SK-N-SH treated with all-trans-retinoic acid at 6 μM for 48 hours (cell line): ENCODE measurements around the gene HAPSTR1.

Experiments
- ATAC-seq: fragments of 200-7000 bp; cut with Tn5 transposase; 3 replicates; pipeline ENCODE4 v1.9.1; 2020; ENCODE audit warnings: mild to moderate bottlenecking, moderate library complexity
- CSDC2 ChIP-seq: fragments of 250-450 bp; sonication (Bioruptor Pico); IDR thresholded peaks from 2 replicates; pipeline ENCODE4 v1.5.0; 2020; ENCODE audit warnings: mild to moderate bottlenecking, moderate library complexity
- ESRRG ChIP-seq: fragments of 250-450 bp; sonication (Bioruptor Pico); IDR thresholded peaks from 2 replicates; pipeline ENCODE4 v1.6.1; 2021; ENCODE audit warnings: mild to moderate bottlenecking
- ISL1 ChIP-seq: fragments of 250-450 bp; sonication (Bioruptor Pico); IDR thresholded peaks from 2 replicates; pipeline ENCODE4 v2.1.2; 2022; ENCODE audit warnings: mild to moderate bottlenecking, moderate library complexity
- PATZ1 ChIP-seq: fragments of 250-450 bp; sonication (Bioruptor Pico); IDR thresholded peaks from 2 replicates; pipeline ENCODE4 v1.8.0; 2020; ENCODE audit warnings: mild to moderate bottlenecking, moderate library complexity, borderline replicate concordance
- POU6F1 ChIP-seq: fragments of 250-450 bp; sonication (Bioruptor Pico); IDR thresholded peaks from 2 replicates; pipeline ENCODE4 v1.8.0; 2021; ENCODE audit warnings: low read depth, mild to moderate bottlenecking, moderate library complexity, borderline replicate concordance
- PPARA ChIP-seq: fragments of 250-450 bp; sonication (Bioruptor Pico); IDR thresholded peaks from 2 replicates; pipeline ENCODE4 v1.5.0; 2020; ENCODE audit warnings: mild to moderate bottlenecking, borderline replicate concordance
- SNAI2 ChIP-seq: fragments of 250-450 bp; sonication (Bioruptor Pico); IDR thresholded peaks from 2 replicates; pipeline ENCODE4 v1.5.0; 2020; ENCODE audit warnings: mild to moderate bottlenecking, moderate library complexity
- TCF4 ChIP-seq: fragments of 250-450 bp; sonication (Bioruptor Pico); IDR thresholded peaks from 2 replicates; pipeline ENCODE4 v1.8.0; 2021; ENCODE audit warnings: mild to moderate bottlenecking, moderate library complexity, borderline replicate concordance
- TOX ChIP-seq: fragments of 250-450 bp; sonication (Bioruptor Pico); IDR thresholded peaks from 2 replicates; pipeline ENCODE4 v1.8.0; 2021; ENCODE audit warnings: mild to moderate bottlenecking, moderate library complexity, borderline replicate concordance
- TSHZ2 ChIP-seq: fragments of 250-450 bp; sonication (Bioruptor Pico); IDR thresholded peaks from 2 replicates; pipeline ENCODE4 v1.5.0; 2020; ENCODE audit warnings: mild to moderate bottlenecking, moderate library complexity
- ZFP3 ChIP-seq: fragments of 250-450 bp; sonication (Bioruptor Pico); IDR thresholded peaks from 2 replicates; pipeline ENCODE4 v1.5.0; 2020; ENCODE audit warnings: mild to moderate bottlenecking, moderate library complexity
- ZFP30 ChIP-seq: fragments of 450-650 bp; formaldehyde crosslinking; IDR thresholded peaks from 2 replicates; pipeline ENCODE4 v1.5.0; 2022; ENCODE audit warnings: mild to moderate bottlenecking, moderate library complexity
- ZNF565 ChIP-seq: fragments of 450-650 bp; formaldehyde crosslinking; conservative IDR thresholded peaks from 2 replicates; pipeline ENCODE4 v1.5.0; 2020; ENCODE audit warnings: low read depth, mild to moderate bottlenecking, moderate library complexity
- ZNF70 ChIP-seq: fragments of 450-650 bp; formaldehyde crosslinking; IDR thresholded peaks from 2 replicates; pipeline ENCODE4 v1.5.0; 2020; ENCODE audit warnings: mild to moderate bottlenecking, moderate library complexity
- ZNF8 ChIP-seq: fragments of 450-650 bp; formaldehyde crosslinking; IDR thresholded peaks from 2 replicates; pipeline ENCODE4 v1.5.0; 2020; ENCODE audit warnings: mild to moderate bottlenecking, moderate library complexity
- TF ChIP-seq, protein P1 (sequence below): fragments of 250-450 bp; sonication (Bioruptor Pico); IDR thresholded peaks from 2 replicates; pipeline ENCODE4 v1.5.1; 2020; ENCODE audit warnings: low read depth, mild to moderate bottlenecking, moderate library complexity
- TF ChIP-seq, protein P2 (sequence below): fragments of 250-450 bp; sonication (Bioruptor Pico); IDR thresholded peaks from 2 replicates; pipeline ENCODE4 v1.5.1; 2021; ENCODE audit warnings: mild to moderate bottlenecking, moderate library complexity

HAPSTR1 gene

GRCh38 chr16:9134739-9135138 is 43.3 kb downstream of the HAPSTR1 start:
- peak; percentile 82 for ATAC-seq
- TF ChIP-seq ZNF565 (CRISPR knock-in tag) (no peak), ZFP30 (CRISPR knock-in tag) (no peak), POU6F1 (CRISPR knock-in tag) (no peak), ZNF8 (CRISPR knock-in tag) (no peak), ESRRG (CRISPR knock-in tag) (no peak), CSDC2 (CRISPR knock-in tag) (no peak), PPARA (CRISPR knock-in tag) (no peak), ZFP3 (no peak)
- TF ChIP-seq, protein P1, sequence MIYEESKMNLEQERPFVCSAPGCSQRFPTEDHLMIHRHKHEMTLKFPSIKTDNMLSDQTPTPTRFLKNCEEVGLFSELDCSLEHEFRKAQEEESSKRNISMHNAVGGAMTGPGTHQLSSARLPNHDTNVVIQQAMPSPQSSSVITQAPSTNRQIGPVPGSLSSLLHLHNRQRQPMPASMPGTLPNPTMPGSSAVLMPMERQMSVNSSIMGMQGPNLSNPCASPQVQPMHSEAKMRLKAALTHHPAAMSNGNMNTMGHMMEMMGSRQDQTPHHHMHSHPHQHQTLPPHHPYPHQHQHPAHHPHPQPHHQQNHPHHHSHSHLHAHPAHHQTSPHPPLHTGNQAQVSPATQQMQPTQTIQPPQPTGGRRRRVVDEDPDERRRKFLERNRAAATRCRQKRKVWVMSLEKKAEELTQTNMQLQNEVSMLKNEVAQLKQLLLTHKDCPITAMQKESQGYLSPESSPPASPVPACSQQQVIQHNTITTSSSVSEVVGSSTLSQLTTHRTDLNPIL (CRISPR knock-in tag): no peak
- TF ChIP-seq, protein P2, sequence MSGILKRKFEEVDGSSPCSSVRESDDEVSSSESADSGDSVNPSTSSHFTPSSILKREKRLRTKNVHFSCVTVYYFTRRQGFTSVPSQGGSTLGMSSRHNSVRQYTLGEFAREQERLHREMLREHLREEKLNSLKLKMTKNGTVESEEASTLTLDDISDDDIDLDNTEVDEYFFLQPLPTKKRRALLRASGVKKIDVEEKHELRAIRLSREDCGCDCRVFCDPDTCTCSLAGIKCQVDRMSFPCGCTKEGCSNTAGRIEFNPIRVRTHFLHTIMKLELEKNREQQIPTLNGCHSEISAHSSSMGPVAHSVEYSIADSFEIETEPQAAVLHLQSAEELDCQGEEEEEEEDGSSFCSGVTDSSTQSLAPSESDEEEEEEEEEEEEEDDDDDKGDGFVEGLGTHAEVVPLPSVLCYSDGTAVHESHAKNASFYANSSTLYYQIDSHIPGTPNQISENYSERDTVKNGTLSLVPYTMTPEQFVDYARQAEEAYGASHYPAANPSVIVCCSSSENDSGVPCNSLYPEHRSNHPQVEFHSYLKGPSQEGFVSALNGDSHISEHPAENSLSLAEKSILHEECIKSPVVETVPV (CRISPR knock-in tag): no peak
- TF ChIP-seq, all 23 proteins: peak for 0

DNA sequence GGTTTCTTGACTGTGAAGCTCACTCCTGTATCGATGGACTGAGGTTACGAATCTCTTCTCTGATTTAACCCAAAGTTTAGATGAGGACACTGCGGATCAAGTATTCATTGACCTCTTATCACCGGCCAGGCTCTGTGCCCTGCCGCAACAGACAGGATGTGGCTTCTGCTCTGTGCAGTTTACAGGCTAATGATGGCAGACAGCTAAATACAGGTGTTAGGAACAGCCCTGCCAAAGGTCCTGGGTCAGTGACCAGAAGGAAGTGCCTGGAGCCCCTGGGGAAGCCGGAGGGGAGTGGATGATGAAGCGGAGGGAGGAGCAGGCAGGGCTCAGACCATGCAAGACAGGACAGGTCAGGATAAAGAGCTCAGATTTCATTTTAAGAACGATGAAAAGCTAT is 44.4 kb downstream of the HAPSTR1 start:
- TF ChIP-seq ZFP3: no peak
- no peak for TF ChIP-seq ESRRG (CRISPR knock-in tag)
- TF ChIP-seq TCF4: no peak
- ATAC-seq: peak; percentile 38

DNA sequence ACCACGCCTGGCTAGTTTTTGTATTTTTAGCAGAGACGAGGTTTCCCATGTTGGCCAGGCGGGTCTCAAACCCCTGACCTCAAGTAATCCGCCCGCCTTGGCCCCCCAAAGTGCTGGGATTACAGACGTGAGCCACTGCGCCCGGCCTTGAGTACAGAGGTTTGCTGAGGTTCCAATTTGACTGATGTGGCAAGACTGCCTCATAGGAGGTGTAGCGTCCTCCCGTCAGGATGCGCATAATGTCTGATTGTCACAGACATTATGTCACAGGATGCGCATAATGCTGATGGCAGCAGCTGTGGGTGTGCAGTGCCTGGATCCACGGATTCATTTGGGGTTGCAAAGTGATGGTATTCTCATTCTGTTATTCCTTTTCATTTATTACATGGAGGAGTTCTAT is 45.2 kb downstream of the HAPSTR1 start:
- TF ChIP-seq SNAI2 (CRISPR knock-in tag): no peak
- ATAC-seq: no peak

DNA sequence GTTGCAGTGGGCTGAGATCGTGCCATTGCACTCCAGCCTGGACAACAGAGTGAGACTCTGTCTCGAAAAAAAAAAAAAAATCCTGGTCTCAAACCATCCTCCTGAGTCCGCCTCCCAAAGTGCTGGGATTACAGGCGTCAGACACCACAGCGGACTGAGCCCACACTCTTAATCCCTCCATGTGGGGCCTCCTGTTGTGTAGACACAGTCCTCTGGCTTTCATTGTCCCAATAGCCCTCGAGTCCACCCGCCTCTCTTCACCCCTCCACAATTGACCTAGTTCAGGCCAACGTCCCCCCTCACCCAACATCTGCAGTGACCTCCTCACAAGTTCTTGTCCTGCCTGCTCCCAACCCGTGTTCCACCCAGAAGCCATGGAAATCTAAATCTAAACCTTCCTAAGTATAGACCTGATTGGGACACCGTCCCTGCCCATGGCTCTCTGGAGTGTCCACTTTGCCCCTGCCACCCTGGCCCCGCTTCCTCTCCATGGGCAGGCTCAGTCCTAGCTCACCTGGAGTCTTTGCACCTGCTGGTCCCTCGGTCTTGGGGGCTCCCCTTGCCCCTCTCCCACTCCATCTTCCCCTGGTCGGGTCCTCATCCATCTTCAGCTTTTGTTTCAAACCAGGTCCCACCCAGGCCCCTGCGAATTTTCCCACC is 46.7 kb downstream of the HAPSTR1 start:
- TF ChIP-seq ZNF565 (CRISPR knock-in tag): no peak
- TF ChIP-seq POU6F1 (CRISPR knock-in tag): no peak
- TF ChIP-seq PPARA (CRISPR knock-in tag): no peak
- no peak for TF ChIP-seq TOX

GRCh38 chr16:9138731-9139501 is 47.5 kb downstream of the HAPSTR1 start:
- ATAC-seq: peak; percentile 92
- no peak for TF ChIP-seq TSHZ2 (CRISPR knock-in tag)
- no peak for TF ChIP-seq ESRRG (CRISPR knock-in tag)
- no peak for TF ChIP-seq ZNF70 (CRISPR knock-in tag)
- TF ChIP-seq, protein P1 (CRISPR knock-in tag): no peak
- no peak for TF ChIP-seq ZNF8 (CRISPR knock-in tag)
- TF ChIP-seq ISL1 (CRISPR knock-in tag): no peak
- TF ChIP-seq TCF4: no peak
- no peak for TF ChIP-seq CSDC2 (CRISPR knock-in tag)
- no peak for TF ChIP-seq PPARA (CRISPR knock-in tag)
- no peak for TF ChIP-seq TOX
- TF ChIP-seq SNAI2 (CRISPR knock-in tag): no peak
- no peak for TF ChIP-seq ZNF565 (CRISPR knock-in tag)
- TF ChIP-seq PATZ1 (CRISPR knock-in tag): no peak

More for the DNA sequence above, 46.7 kb downstream of the HAPSTR1 start:
- ATAC-seq: no peak
